SK-N-SH (cell line): ENCODE measurements around the gene TNFRSF1B. TPM values are rescaled to one million over a fixed set of nuclear protein-coding genes. Genes with fewer than 3 reads are reported as not detected.

ENCODE experiments used
- CTCF ChIA-PET: fragments of 300-600, 350-600 bp; formaldehyde crosslinking; extraction: SDS; loops from one replicate; lab custom pipeline; 2021; lab: Yijun Ruan, JAX
- POLR2A ChIA-PET: fragments of 350-600 bp; sonication (Branson Sonifier 250); formaldehyde crosslinking; extraction: SDS; loops from one replicate; lab custom pipeline; 2020; ENCODE audit warnings: antibody characterized with exemption, inconsistent platforms; lab: Yijun Ruan, JAX
- DNase-seq: peaks from one replicate; pipeline ENCODE4 v3.0.0; 2012
- H2AFZ ChIP-seq: fragments of 200-600 bp; sonication (generic); 2 replicates; pipeline ENCODE4 v1.8.1; 2016; ENCODE audit warnings: antibody characterized with exemption, mild to moderate bottlenecking, low read depth
- H3F3A ChIP-seq: fragments of 200-600 bp; sonication (generic); replicated peaks from 2 replicates; pipeline ENCODE3; 2016; ENCODE audit warnings: antibody characterized with exemption, mild to moderate bottlenecking; ENCODE audit not compliant: insufficient read depth
- H3K27ac ChIP-seq, 2 experiments: fragments of 200-500 bp in 1 of 2; fragments of 200-600 bp in 1 of 2; sonication (Bioruptor generic) in 1 of 2; sonication (generic), shearing (Covaris generic) in 1 of 2; 2 replicates each; pipeline versions ENCODE4 v1.5.1 to v1.6.1; 2014 to 2016; ENCODE audit warnings: low read depth in 2 of 2, inconsistent platforms in 1 of 2, low read length in 1 of 2, mild to moderate bottlenecking in 1 of 2, mixed read lengths in 1 of 2
- H3K27me3 ChIP-seq: fragments of 200-600 bp; sonication (generic), shearing (Covaris generic); 2 replicates; pipeline ENCODE4 v1.6.1; 2016; ENCODE audit warnings: mixed run types; ENCODE audit not compliant: insufficient read depth
- H3K36me3 ChIP-seq, 2 experiments: fragments of 200-500 bp in 1 of 2; fragments of 200-600 bp in 1 of 2; sonication (Bioruptor generic) in 1 of 2; sonication (generic) in 1 of 2; replicated peaks in 1 of 2; 2 replicates each; pipeline versions ENCODE3 to v1.5.1; 2014 to 2016; ENCODE audit warnings: low read length in 1 of 2, mild to moderate bottlenecking in 1 of 2; ENCODE audit not compliant: insufficient read depth in 2 of 2, control insufficient read depth in 1 of 2
- H3K4me1 ChIP-seq, 2 experiments: fragments of 200-500 bp in 1 of 2; fragments of 200-600 bp in 1 of 2; sonication (Bioruptor generic) in 1 of 2; sonication (generic), shearing (Covaris generic) in 1 of 2; 2 replicates each; pipeline versions ENCODE4 v1.5.1 to v1.6.1; 2014 to 2016; ENCODE audit warnings: low read depth in 1 of 2, low read length in 1 of 2, mixed run types in 1 of 2; ENCODE audit not compliant: insufficient read depth in 2 of 2, control insufficient read depth in 1 of 2
- H3K4me2 ChIP-seq: fragments of 200-600 bp; sonication (generic), shearing (Covaris generic); 2 replicates; pipeline ENCODE4 v1.6.1; 2017; ENCODE audit warnings: mixed run types
- H3K4me3 ChIP-seq, 2 experiments: fragments of 200-500 bp in 1 of 2; fragments of 200-600 bp in 1 of 2; sonication (Bioruptor generic) in 1 of 2; sonication (generic), shearing (Covaris generic) in 1 of 2; 2 replicates each; pipeline versions ENCODE4 v1.5.1 to v1.8.1; 2014 to 2016; ENCODE audit warnings: low read depth in 2 of 2, inconsistent platforms in 1 of 2, low read length in 1 of 2, mild to moderate bottlenecking in 1 of 2, mixed read lengths in 1 of 2, moderate library complexity in 1 of 2
- H3K79me2 ChIP-seq: fragments of 200-600 bp; sonication (generic); 2 replicates; pipeline ENCODE4 v1.8.1; 2017; ENCODE audit warnings: mild to moderate bottlenecking; ENCODE audit not compliant: insufficient read depth
- H3K9ac ChIP-seq: fragments of 200-600 bp; sonication (generic); 2 replicates; pipeline ENCODE4 v1.6.1; 2017; ENCODE audit warnings: mixed run types
- H3K9me2 ChIP-seq: fragments of 200-600 bp; sonication (generic); 2 replicates; pipeline ENCODE4 v1.6.1; 2017; ENCODE audit warnings: mixed run types
- H3K9me3 ChIP-seq: fragments of 200-600 bp; sonication (generic); 2 replicates; pipeline ENCODE4 v1.6.1; 2017; ENCODE audit warnings: mixed run types, mild to moderate bottlenecking, moderate library complexity
- H4K20me1 ChIP-seq: fragments of 200-600 bp; sonication (generic); 2 replicates; pipeline ENCODE4 v1.6.1; 2017; ENCODE audit warnings: mild to moderate bottlenecking, mixed run types; ENCODE audit not compliant: insufficient read depth
- CTCF ChIP-seq: fragments of 200-600 bp; sonication (generic); IDR thresholded peaks from 2 replicates; pipeline ENCODE4 v1.6.1; 2017; ENCODE audit warnings: antibody characterized with exemption, mild to moderate bottlenecking, moderate library complexity
- FOSL2 ChIP-seq: IDR thresholded peaks from 2 replicates; pipeline ENCODE4 v1.4.0; 2012; ENCODE audit warnings: low read depth, mild to moderate bottlenecking, moderate library complexity, borderline replicate concordance
- FOXM1 ChIP-seq: IDR thresholded peaks from 2 replicates; pipeline ENCODE4 v1.4.0; 2012; ENCODE audit warnings: low read depth, mild to moderate bottlenecking
- GABPA ChIP-seq: IDR thresholded peaks from 2 replicates; pipeline ENCODE4 v1.4.0; 2012; ENCODE audit warnings: low read depth, mild to moderate bottlenecking
- MXI1 ChIP-seq: IDR thresholded peaks from 2 replicates; pipeline ENCODE4 v1.6.1; 2012; ENCODE audit warnings: mild to moderate bottlenecking, low read depth, low read length, improper control_type of control experiment
- POLR2AphosphoS5 ChIP-seq: IDR thresholded peaks from 2 replicates; pipeline ENCODE4 v1.6.1; 2012; ENCODE audit warnings: low read depth, low read length
- REST ChIP-seq: IDR thresholded peaks from 2 replicates; pipeline ENCODE4 v1.6.1; 2012; ENCODE audit warnings: mild to moderate bottlenecking, low read depth, low read length, moderate library complexity
- RFX5 ChIP-seq: IDR thresholded peaks from 2 replicates; pipeline ENCODE4 v1.6.1; 2012; ENCODE audit warnings: mild to moderate bottlenecking, improper control_type of control experiment, low read length
- SIN3A ChIP-seq: IDR thresholded peaks from 2 replicates; pipeline ENCODE4 v1.6.1; 2012; ENCODE audit warnings: low read depth, mild to moderate bottlenecking, low read length, moderate library complexity, borderline replicate concordance
- SMC3 ChIP-seq: IDR thresholded peaks from 2 replicates; pipeline ENCODE4 v1.6.1; 2012; ENCODE audit warnings: low read depth, low read length, improper control_type of control experiment
- TAF1 ChIP-seq: IDR thresholded peaks from 2 replicates; pipeline ENCODE4 v1.6.1; 2012; ENCODE audit warnings: low read depth, mild to moderate bottlenecking, low read length, moderate library complexity, borderline replicate concordance
- TCF12 ChIP-seq: IDR thresholded peaks from 2 replicates; pipeline ENCODE4 v1.4.0; 2012
- USF1 ChIP-seq: IDR thresholded peaks from 2 replicates; pipeline ENCODE4 v1.4.0; 2012; ENCODE audit warnings: low read depth, borderline replicate concordance
- ZBTB33 ChIP-seq: IDR thresholded peaks from 2 replicates; pipeline ENCODE4 v1.4.0; 2012; ENCODE audit warnings: low read depth, borderline replicate concordance
- WGBS: methylation state at CpG from one replicate; pipeline ENCODE4 v1.1.6; 2017; ENCODE audit warnings: low lambda C conversion rate; 5-methylcytosine and 5-hydroxymethylcytosine counted together
- polyA plus RNA-seq, 3 experiments: library from polyadenylated mRNA; depleted of rRNA; stranded (reverse); fragments of >200 nt; gene quantifications; 2 replicates each; pipeline ENCODE4 v1.2.3, GENCODE V29; 2012

TNFRSF1B gene
- polyA plus RNA-seq, 1 of the 3 experiments (the other 2 are of a cell fraction), result 0.36 TPM

- Histone ChIP-seq H2AFZ (no peak overlapping the region), H3K27me3 (no peaks in the 10 kb centered on the region; the same call in 1 of the 2 replicates), H3K4me3 (no peak overlapping the region), H4K20me1 (no peaks in the 10 kb centered on the region), H3K79me2 (no peaks in the 10 kb centered on the region), H3K4me1 (no peaks in the 10 kb centered on the region), H3K9ac (no peak overlapping the region), H3K4me2 (no peak overlapping the region), H3K27ac (no peak overlapping the region), H3K36me3 (no peaks in the 10 kb centered on the region), H3K9me2 (no peaks in the 10 kb centered on the region), H3K9me3 (no peaks in the 10 kb centered on the region), H3F3A (no peaks in the 10 kb centered on the region)
- ChIA-PET CTCF (interaction anchor here (0.7 to 12.3 kb wide), 13 partner anchors 9 to 282 kb away, joined by 3 to 436 read pairs (median 37); partner anchors contain the start of genes TNFRSF1B and VPS13D), POLR2A (no interaction called here)
- TF ChIP-seq SIN3A (no peak), ZBTB33 (no peak), CTCF (no peak), USF1 (no peak), RFX5 (no peak), REST (no peak), SMC3 (no peak), FOXM1 (no peak), POLR2AphosphoS5 (no peak), FOSL2 (no peak), GABPA (no peak), TCF12 (no peak), TAF1 (no peak), MXI1 (no peak)
- DNase-seq, result no peak
- 33% methylated on average over 5 of the region's 8 CpGs for WGBS
Observed at GRCh38 chr1:12123172-12123571, 43.6 kb upstream of the TNFRSF1B start.
